IPS DF 4.7 (cell line): ENCODE data around the gene HNRNPDL.
"Not testable (repeated sequence)": the region's sequence is repeated elsewhere in the genome, so short reads cannot be mapped to it uniquely, and the experiment has no call there.

ENCODE experiments used
- DNase-seq: peaks from one replicate; pipeline ENCODE4 v3.0.0-alpha.2; 2013; ENCODE audit warnings: low spot score; ENCODE audit errors: extremely low read depth

Gene HNRNPDL

GRCh38 chr4:82433791-82434190 lies 3.5 kb upstream of the HNRNPDL start:
- DNase-seq: no peak

DNA sequence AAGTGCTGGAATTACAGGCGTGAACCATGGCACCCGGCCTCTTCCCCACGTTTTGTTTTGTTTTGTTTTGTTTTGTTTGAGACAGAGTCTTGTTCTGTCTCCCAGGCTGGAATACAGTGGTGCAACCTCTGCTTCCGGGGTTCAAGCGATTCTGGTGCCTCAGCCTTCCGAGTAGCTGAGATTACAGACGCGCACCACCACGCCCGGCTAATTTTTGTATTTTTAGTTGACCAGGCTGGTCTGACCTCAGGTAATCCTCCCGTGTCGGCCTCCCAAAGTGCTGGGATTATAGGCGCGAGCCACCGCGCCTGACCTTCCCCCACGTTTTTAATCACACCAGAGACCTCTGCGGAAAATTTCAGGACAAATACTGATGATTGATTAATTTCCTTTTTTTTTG lies 2.3 kb upstream of the HNRNPDL start:
- no peak for DNase-seq

DNA sequence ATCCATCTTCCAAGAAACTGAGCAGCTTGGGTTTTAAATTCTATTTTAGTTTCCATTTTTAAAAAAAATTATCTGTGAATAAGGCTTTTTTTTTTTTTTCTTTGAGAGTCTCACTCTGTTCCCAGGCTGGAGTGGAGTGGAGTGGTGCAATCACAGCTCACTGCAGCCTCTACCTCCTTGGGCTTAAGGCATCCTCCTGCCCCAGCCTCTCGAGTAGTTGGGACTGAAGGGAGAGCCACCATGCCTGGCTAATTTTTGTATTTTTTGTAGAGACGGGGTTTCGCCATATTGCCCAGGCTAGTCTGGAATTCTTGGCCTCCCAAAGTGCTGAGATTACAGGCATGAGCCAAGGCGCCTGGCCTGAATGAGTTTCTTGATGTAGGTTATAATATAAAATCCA lies 1.6 kb upstream of the HNRNPDL start:
- DNase-seq: no peak

- DNase-seq: no peak
Observed at GRCh38 chr4:82430964-82431745, 893 bp upstream of the HNRNPDL start.

GRCh38 chr4:82429728-82430192 lies 502 bp downstream of the HNRNPDL start:
- no peak for DNase-seq

DNA sequence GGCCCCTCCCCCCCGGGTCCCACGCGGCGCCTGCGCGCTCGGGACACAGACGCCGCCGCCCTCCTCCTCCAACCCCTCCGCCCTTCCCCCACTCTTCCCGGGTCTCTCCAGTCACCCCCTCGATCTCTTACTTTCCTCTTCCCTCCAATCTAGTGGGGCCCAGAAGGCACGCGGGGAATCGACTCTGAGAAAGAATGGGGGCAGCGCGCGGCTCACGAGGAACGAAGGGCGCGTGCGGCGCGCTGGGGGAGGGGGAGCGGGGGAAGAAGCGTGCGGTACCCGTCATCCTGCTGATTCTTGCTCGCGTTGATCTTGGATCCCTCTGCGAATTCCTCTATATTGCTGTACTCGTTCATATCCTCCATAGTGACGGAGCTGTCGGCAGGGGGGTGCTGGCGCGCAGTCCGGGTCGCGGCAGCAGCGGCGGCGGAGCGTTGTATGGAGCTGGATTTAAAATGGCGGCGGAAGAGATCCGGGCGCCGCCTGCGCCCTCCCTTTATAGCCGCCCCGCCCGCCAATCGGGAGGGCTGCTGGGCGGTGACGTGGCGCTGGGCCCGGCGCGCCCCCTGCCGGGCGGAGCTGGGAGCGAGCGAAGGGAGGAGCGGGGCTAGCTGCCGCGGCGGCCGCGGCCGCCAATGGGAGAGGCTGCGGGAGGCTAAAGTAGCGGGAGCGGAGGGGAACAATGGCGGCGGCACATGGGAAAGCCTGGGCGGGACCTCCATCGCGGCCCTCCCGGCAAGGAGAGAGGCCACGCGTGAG lies 1.1 kb downstream of the HNRNPDL start:
- no peak for DNase-seq

- DNase-seq: no peak
Observed at GRCh38 chr4:82428526-82428968, 1.7 kb downstream of the HNRNPDL start.

DNA sequence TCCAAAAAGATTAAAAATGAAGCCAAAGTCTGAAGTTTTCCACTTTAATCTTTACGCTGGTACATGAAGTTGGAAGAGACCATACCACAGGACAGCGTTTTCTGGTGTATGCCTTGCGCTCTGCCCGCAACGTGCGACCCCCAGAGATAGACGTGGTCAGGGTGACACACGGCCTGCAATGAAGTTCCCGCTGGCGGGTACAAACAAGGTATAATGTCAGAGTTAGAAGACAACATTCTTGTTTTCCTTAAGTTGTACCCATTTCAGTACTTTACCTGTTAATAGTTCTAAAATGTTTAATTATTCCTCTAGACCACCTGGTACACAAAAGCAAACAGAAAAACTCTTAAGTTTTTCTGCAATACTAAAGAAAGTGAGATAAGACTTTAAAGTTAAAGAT lies 4.8 kb downstream of the HNRNPDL start:
- no peak for DNase-seq

- DNase-seq: no peak
Observed at GRCh38 chr4:82423245-82424054, 6.8 kb downstream of the HNRNPDL start.

DNA sequence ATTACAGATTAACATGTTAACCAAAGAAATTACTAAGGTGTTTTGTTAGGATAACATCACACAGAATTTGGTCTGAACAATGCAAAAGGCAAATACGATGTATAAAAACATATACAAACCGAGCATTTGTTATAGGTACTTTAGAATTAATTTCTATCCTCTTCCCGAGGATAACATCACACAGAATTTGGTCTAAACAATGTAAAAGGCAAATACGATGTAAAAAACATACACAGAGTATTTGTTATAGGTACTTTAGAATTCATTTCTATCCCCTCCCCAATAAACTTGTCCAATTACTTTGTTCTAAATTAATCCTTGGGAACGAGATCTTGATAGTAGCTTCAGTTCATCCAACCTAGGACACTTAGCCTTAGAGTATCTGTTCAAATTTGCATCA lies 7.6 kb downstream of the HNRNPDL start:
- no peak for DNase-seq

- DNase-seq: no peak
Observed at GRCh38 chr4:82421796-82422560, 8.3 kb downstream of the HNRNPDL start.

GRCh38 chr4:82419451-82419850 lies 10.8 kb downstream of the HNRNPDL start:
- DNase-seq: no peak

- DNase-seq: no peak
Observed at GRCh38 chr4:82415922-82416365, 14.3 kb downstream of the HNRNPDL start.

DNA sequence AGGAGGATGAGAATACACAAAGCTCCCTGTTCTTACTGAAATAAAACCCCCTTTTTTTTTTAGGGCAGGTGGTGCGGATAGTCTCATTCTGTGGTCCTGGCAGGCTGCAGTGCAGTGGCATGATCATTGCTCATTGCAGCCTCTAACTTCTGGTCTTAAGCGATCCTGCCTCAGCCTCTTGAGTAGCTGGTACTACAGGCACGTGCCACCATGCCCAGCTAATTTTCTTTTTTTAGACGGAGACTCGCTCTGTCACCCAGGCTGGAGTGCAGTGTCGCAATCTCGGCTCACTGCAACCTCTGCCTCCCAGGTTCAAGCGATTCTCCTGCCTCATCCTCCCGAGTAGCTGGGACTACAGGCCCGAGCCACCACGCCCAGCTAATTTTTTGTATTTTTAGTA lies 15.2 kb downstream of the HNRNPDL start:
- not testable (repeated sequence) for DNase-seq

DNA sequence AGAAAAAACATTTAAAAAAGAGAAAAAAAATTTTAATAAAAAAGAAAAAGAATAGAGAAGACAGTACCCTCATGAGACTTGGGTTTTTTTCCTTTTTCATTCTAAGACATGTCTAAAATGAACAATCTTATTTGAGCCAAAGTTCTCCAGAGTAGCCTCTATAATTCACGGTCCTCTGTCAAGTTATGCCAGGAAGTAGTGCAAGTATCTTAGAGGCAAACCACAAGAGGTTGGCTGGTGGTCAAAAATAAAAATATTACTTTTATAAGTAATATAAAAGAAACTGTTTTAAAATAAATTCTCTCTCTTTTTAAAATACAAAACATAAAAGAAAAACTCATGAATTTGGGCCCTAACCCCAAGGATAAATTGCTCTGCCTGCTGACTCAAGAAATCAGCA lies 26.5 kb downstream of the HNRNPDL start:
- no peak for DNase-seq

DNA sequence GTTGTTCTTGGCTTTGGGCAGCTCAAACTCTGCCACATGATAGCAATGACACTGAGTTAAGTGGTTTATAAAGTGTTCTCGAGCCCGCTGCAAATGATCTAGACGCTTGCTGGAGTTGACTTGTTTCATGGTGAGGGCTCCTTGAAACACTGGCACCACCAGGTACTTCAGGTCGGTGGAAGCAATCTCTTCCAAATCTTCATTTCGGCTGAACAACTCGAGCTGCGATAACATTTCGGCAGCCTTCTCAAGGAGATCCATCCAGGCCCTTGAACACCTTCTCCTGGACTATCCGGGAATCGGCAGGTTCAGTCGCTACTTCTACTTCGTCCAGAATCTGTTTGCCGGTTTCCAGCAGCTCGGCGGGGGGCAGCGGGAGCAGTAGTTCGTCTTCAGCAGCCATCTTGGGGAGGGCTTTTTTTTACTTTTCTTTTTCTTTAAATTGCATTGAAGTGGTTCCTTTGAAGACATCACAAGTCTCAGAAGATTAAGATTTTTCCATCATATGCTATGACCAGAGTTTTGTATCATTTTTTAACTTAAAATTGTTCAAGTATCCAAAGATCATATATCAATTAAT lies 28.0 kb downstream of the HNRNPDL start:
- DNase-seq: no peak

- DNase-seq: no peak
Observed at GRCh38 chr4:82401600-82401999, 28.7 kb downstream of the HNRNPDL start.

DNA sequence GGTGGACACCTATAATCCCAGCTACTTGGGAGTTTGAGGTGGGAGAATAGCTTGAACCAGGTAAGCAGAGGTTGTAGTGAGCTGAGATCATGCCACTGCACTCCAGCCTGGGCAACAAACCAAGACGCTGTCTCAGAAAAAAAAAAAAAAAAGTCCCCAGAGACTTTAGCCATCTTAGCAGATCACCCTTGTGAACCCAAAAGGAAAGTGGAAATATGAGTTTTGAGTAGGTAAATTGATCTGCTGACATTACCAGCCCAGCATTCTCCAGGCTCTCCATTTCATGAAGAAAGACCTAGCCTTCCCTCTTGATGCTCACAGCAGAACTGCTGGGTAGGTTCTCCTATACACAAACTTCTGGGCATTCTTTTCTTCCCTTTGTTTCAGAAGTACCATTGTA lies 32.0 kb downstream of the HNRNPDL start:
- DNase-seq: no peak

DNA sequence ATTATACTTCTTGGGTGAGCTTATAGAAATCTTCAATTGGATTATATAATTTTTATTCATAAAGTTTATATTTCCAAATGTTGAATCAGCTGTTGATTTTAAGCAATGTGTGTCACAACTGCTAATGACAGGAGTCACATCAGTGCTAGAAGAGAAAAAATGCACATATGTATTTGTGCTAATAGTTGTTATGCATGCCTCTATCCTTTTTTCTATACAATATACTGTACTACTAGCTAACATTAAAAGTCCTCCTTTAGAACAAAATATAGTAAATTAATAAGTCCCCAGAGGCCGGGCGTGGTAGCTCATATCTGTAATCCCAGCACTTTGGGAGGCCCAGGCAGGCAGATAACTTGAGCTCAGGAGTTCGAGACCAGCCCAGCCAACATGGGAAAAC lies 32.7 kb downstream of the HNRNPDL start:
- no peak for DNase-seq

DNA sequence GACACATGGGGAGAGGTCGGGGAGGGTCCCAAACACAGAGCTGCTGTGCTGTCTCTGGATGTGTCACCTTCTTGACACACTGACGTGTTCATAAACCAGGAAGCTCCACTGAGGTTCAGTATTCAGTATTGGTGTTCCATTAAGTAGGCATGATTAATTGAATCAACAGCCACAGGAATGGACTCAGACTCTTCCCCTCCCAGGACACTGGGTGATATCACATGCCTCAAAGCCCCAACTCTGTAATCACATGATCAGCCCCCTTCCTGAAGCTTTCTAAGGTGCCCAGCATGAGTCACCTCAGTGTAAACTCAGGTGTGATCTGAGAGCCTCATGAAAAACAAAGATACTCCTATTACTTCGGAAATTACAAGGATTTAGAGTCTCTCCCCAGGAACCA lies 35.4 kb downstream of the HNRNPDL start:
- no peak for DNase-seq

- DNase-seq: not testable (repeated sequence)
Observed at GRCh38 chr4:82390061-82390460, 40.2 kb downstream of the HNRNPDL start.
